Spleen (tissue), 11 donors: ENCODE measurements around the gene ROR1. TPM values are rescaled to one million over a fixed set of nuclear protein-coding genes. Genes with fewer than 3 reads are reported as not detected.

ENCODE experiments used
- DNase-seq: peaks from one replicate; pipeline ENCODE4 v3.0.0-alpha.2; 2020
- H3K27ac ChIP-seq, 8 donors: fragments of 200-600 bp; sonication (generic) in 7 of 8; 1 replicate in 4 of 8; 2 replicates in 4 of 8; pipeline versions ENCODE4 v1.5.0 to v1.8.0; 2016 to 2021; ENCODE audit warnings: inconsistent platforms in 4 of 8, mild to moderate bottlenecking in 4 of 8, moderate library complexity in 1 of 8
- H3K27me3 ChIP-seq, 7 donors: fragments of 200-600 bp; sonication (generic) in 6 of 7; replicated peaks in 1 of 7; 1 replicate in 4 of 7; 2 replicates in 3 of 7; pipeline versions ENCODE4 v1.5.0 to v1.8.0; 2016 to 2021; ENCODE audit warnings: inconsistent platforms in 3 of 7, mild to moderate bottlenecking in 1 of 7
- H3K36me3 ChIP-seq, 6 donors: fragments of 200-600 bp; sonication (generic) in 5 of 6; 1 replicate in 4 of 6; 2 replicates in 2 of 6; pipeline versions ENCODE4 v1.5.0 to v1.8.0; 2016 to 2021; ENCODE audit warnings: inconsistent platforms in 2 of 6
- H3K4me1 ChIP-seq, 6 donors: fragments of 200-600 bp; sonication (generic) in 5 of 6; 1 replicate in 3 of 6; 2 replicates in 3 of 6; pipeline versions ENCODE4 v1.5.0 to v1.8.0; 2016 to 2021; ENCODE audit warnings: inconsistent platforms in 3 of 6
- H3K4me3 ChIP-seq, 8 donors: fragments of 200-600 bp; sonication (generic) in 7 of 8; 1 replicate in 4 of 8; 2 replicates in 4 of 8; pipeline versions ENCODE4 v1.5.0 to v1.8.0; 2016 to 2021; ENCODE audit warnings: inconsistent platforms in 4 of 8, mild to moderate bottlenecking in 4 of 8, moderate library complexity in 2 of 8
- H3K9me3 ChIP-seq, 8 donors: fragments of 200-600 bp; sonication (generic) in 7 of 8; 1 replicate in 4 of 8; 2 replicates in 4 of 8; pipeline versions ENCODE4 v1.5.0 to v1.8.0; 2016 to 2021; ENCODE audit warnings: inconsistent platforms in 4 of 8
- POLR2A ChIP-seq, 3 donors: fragments of 450-650 bp; IDR thresholded peaks; one replicate each; pipeline ENCODE4 v1.5.1; 2017; ENCODE audit warnings: antibody characterized with exemption in 3 of 3, mild to moderate bottlenecking in 1 of 3
- POLR2AphosphoS5 ChIP-seq, 3 donors: sonication (generic); formaldehyde crosslinking; IDR thresholded peaks; one replicate each; pipeline ENCODE4 v1.5.1; 2017; ENCODE audit warnings: antibody characterized with exemption in 3 of 3
- WGBS, 5 donors: extraction: QIAGEN DNeasy Blood & Tissue Kit in 3 of 5; methylation state at CpG; one replicate each; pipeline versions ENCODE4 v1.1.5 to v1.1.7; 2013 to 2018; 5-methylcytosine and 5-hydroxymethylcytosine counted together
- intact Hi-C: fragments of 100-400 bp; cut with DNase I; formaldehyde crosslinking; loops from one replicate; pipeline ENCODE4 v1.15.0; 2023; ENCODE audit warnings: low total_unique reads
- polyA plus RNA-seq, 3 donors: library from polyadenylated mRNA; stranded (reverse); fragments of 200-250 nt; gene quantifications; one replicate each; pipeline ENCODE4 v1.2.1, GENCODE V29; 2013
- total RNA-seq, 7 donors: library from RNA; depleted of rRNA in 3 of 7; stranded (reverse); fragments of >200 nt in 3 of 7; fragmentation: NEBNext Ultra II Directional in 4 of 7; extraction: Animal tissue kit (Norgen Biotek cat#: 25700) in 4 of 7; gene quantifications; one replicate each; pipeline versions ENCODE4 v1.1.0 to v1.2.1, GENCODE V29; 2016 to 2021
- TF ChIP-seq, protein P1 (sequence below), 11 experiments: fragments of 200-600 bp in 7 of 11; fragments of 450-650 bp in 4 of 11; sonication (generic) in 4 of 11; IDR thresholded peaks in 8 of 11; conservative IDR thresholded peaks in 3 of 11; 1 replicate in 7 of 11; 2 replicates in 4 of 11; pipeline versions ENCODE4 v1.4.0 to v1.8.0; 2016 to 2021; ENCODE audit warnings: antibody characterized with exemption in 11 of 11, inconsistent platforms in 4 of 11, mild to moderate bottlenecking in 1 of 11
- donor health status: healthy with polysubstance abuse.
- donor health status: DM: no; HTN: no; CAD: no; lungs with moderate emphysema.
- donor health status: DM: no; HTN: no; CAD: no.
- donor health status: Bipolar disorder and iron deficiency.
- donor health status: healthy.
- donor health status: DM: no; HTN: no; CAD: no.
- donor health status: DM: yes; HTN: yes; CAD: no.

The ROR1 gene
- total and polyA plus RNA-seq, 10 donors = 0.43 to 12.3 (median 6.4) TPM

DNA sequence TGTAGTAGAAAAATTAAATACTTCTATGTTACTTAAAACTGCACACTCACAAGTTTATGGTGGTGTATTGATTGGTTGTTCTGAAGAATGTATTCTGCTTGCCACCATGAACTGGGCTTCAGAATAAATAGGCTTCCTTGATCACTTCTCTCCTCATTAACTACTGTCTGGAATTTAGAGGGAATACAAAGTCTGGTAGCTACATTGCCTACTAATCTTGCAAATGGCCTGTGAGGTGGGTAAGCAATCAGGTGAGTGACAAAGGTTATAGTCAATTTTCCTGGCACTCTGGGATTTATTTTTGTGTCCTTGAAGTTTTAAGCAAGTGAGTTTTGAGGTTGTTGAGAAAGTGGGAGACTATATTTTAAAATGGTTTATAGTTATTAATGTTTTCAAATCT lies 101.8 kb downstream of the ROR1 start:
- DNase-seq = no peak
- H3K4me3 ChIP-seq = no peak overlapping the region
- H3K9me3 ChIP-seq = no peaks in the 10 kb centered on the region
- H3K27ac ChIP-seq = no peak overlapping the region
- H3K36me3 ChIP-seq = no peaks in the 10 kb centered on the region
- peaks cover 0 to 14% (median 5%) of the 10 kb centered on the region in 6 donors for H3K4me1 ChIP-seq
- TF ChIP-seq, protein P1, sequence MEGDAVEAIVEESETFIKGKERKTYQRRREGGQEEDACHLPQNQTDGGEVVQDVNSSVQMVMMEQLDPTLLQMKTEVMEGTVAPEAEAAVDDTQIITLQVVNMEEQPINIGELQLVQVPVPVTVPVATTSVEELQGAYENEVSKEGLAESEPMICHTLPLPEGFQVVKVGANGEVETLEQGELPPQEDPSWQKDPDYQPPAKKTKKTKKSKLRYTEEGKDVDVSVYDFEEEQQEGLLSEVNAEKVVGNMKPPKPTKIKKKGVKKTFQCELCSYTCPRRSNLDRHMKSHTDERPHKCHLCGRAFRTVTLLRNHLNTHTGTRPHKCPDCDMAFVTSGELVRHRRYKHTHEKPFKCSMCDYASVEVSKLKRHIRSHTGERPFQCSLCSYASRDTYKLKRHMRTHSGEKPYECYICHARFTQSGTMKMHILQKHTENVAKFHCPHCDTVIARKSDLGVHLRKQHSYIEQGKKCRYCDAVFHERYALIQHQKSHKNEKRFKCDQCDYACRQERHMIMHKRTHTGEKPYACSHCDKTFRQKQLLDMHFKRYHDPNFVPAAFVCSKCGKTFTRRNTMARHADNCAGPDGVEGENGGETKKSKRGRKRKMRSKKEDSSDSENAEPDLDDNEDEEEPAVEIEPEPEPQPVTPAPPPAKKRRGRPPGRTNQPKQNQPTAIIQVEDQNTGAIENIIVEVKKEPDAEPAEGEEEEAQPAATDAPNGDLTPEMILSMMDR (IDR thresholded peaks at IDR 0.05 in 8 of 11, conservative IDR thresholded peaks at IDR 0.05 in 3 of 11) = no peak
- TF ChIP-seq POLR2AphosphoS5 (IDR thresholded peaks at IDR 0.05) (no peak), POLR2A (IDR thresholded peaks at IDR 0.05) (no peak)
- H3K27me3 ChIP-seq = no peaks in the 10 kb centered on the region
- intact Hi-C loops = no loop called here

DNA sequence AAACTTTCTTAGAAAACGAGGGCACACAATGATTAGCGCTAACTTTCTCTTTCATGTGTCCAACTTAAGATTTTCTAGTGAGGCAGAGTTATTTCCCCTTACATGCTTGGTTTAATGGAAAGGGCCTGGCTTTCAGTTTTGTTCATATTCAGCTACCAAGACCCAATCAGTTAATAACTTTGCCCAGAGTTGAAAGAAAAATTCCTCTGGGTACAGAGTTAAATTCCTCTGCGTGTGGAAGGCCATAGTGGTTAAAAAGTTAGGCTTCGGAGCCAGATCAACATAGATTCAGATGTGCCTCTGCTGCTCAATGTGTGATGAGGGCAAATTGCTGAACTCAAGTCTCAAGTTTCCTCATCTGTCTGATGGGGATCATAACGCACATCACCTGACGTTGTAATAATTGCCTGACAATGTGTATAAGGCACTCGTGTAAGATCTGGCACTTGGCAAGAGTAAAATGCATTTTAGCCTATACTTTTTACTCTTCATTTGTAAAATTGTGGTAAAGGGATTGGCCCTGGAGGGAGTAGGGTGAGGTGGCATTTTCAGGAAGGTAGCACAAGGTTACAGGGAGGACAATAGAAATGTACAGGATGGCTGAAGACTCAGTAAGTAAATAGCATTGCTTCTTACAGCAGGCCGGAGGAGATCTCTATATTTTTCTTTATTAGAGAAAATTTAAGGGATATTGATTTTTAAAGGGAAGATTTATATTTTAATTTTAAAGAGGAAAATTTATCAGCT lies 103.4 kb downstream of the ROR1 start:
- H3K36me3 ChIP-seq = no peaks in the 10 kb centered on the region
- TF ChIP-seq POLR2AphosphoS5 (IDR thresholded peaks at IDR 0.05) (no peak), POLR2A (IDR thresholded peaks at IDR 0.05) (no peak)
- TF ChIP-seq, protein P1 (IDR thresholded peaks at IDR 0.05 in 8 of 11, conservative IDR thresholded peaks at IDR 0.05 in 3 of 11) = no peak
- DNase-seq = no peak
- intact Hi-C loops = no loop called here
- H3K4me3 ChIP-seq = no peak overlapping the region
- 83 to 89% (median 88%) methylated on average over 8 of the region's 8 CpGs for WGBS, 5 donors
- no peaks in the 10 kb centered on the region for H3K27me3 ChIP-seq
- H3K27ac ChIP-seq = no peak overlapping the region
- peaks cover 0 to 14% (median 5%) of the 10 kb centered on the region in 6 donors for H3K4me1 ChIP-seq
- no peaks in the 10 kb centered on the region for H3K9me3 ChIP-seq

DNA sequence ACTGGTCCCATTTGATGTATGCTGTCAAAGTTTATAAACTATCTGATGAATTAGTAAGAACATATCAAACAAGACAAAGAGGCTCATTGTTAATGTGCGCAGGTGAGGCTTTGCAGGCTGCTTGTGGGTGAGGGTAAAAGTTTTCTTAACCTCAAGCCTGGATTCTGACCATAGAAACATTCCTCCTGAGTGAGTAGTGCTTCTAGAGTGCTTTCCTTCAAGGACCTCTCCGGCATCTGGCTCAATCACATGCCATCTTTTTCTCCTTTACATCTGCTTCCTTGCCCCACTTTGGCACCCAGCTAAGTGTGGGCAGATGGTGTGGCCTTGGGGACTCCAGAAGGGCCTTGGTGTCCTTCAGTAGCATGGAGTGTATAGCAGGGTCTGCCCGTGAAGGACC lies 104.0 kb downstream of the ROR1 start:
- intact Hi-C loops = no loop called here
- Histone ChIP-seq H3K4me1 (peaks cover 0 to 14% (median 5%) of the 10 kb centered on the region in 6 donors), H3K27me3 (no peaks in the 10 kb centered on the region), H3K36me3 (no peaks in the 10 kb centered on the region), H3K9me3 (no peaks in the 10 kb centered on the region), H3K4me3 (no peak overlapping the region), H3K27ac (no peak overlapping the region)
- no peak for DNase-seq
- TF ChIP-seq, protein P1 (IDR thresholded peaks at IDR 0.05 in 8 of 11, conservative IDR thresholded peaks at IDR 0.05 in 3 of 11) = no peak
- no peak for TF ChIP-seq POLR2AphosphoS5 (IDR thresholded peaks at IDR 0.05)
- no peak for TF ChIP-seq POLR2A (IDR thresholded peaks at IDR 0.05)
- 81 to 92% (median 88%) methylated on average over 3 of the region's 3 CpGs for WGBS, 5 donors

DNA sequence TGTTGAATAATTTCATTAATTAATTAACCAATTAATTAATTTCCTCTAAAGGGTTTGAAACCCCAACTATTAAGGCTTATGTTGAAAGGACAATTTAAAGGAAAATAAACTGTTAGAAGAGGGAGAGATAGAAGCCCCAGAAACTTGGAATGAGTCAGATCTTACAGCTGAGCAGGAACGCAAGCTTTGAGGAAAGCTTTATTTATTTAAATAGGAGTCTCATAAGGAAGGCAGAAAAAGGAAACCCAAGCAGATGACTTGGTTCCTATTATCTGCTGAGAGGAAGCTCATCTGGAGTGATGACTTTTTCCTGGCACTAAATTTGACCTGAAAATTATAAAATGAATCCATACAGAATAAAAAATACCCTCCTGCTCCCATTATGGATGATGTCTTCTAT lies 105.1 kb downstream of the ROR1 start:
- TF ChIP-seq, protein P1 (IDR thresholded peaks at IDR 0.05 in 8 of 11, conservative IDR thresholded peaks at IDR 0.05 in 3 of 11) = no peak
- TF ChIP-seq POLR2AphosphoS5 (IDR thresholded peaks at IDR 0.05) (no peak), POLR2A (IDR thresholded peaks at IDR 0.05) (no peak)
- H3K4me1 ChIP-seq = peaks cover 0 to 14% (median 4%) of the 10 kb centered on the region in 6 donors
- intact Hi-C loops = no loop called here

More for the DNA sequence above, 105.1 kb downstream of the ROR1 start:
- Histone ChIP-seq H3K27me3 (no peaks in the 10 kb centered on the region), H3K4me3 (no peak overlapping the region), H3K9me3 (no peaks in the 10 kb centered on the region), H3K27ac (no peak overlapping the region), H3K36me3 (no peaks in the 10 kb centered on the region)
- DNase-seq = no peak
- WGBS, 5 donors = 0 to 44% (median 0%) methylated on average over 1 of the region's 1 CpG
